Activated CD8-positive, alpha-beta memory T cell treated with anti-CD3 and anti-CD28 coated beads, Interleukin-2, amount 50 U/mL, for 48 hours (primary cell): ENCODE results near the gene SPSB1.
A peak's percentile ranks its signal among the peaks of the same experiment; 100 is the strongest.

Source experiments
- DNase-seq: peaks from one replicate; pipeline ENCODE4 v3.0.0-alpha.2; 2020

Gene SPSB1

GRCh38 chr1:9397997-9398526, 105.4 kb downstream of the SPSB1 start:
- no peak for DNase-seq

- no peak for DNase-seq
Observed at GRCh38 chr1:9399510-9400424, 107.1 kb downstream of the SPSB1 start.

- DNase-seq = no peak
Observed at GRCh38 chr1:9400425-9401079, 107.9 kb downstream of the SPSB1 start.

- no peak for DNase-seq
Observed at GRCh38 chr1:9401080-9401453, 108.4 kb downstream of the SPSB1 start.

- DNase-seq = no peak
Observed at GRCh38 chr1:9402256-9402616, 109.5 kb downstream of the SPSB1 start.

GRCh38 chr1:9402717-9403225, 110.1 kb downstream of the SPSB1 start:
- DNase-seq = no peak

GRCh38 chr1:9404117-9404914, 111.6 kb downstream of the SPSB1 start:
- no peak for DNase-seq

GRCh38 chr1:9406111-9406510, 113.4 kb downstream of the SPSB1 start:
- DNase-seq = no peak

GRCh38 chr1:9410737-9411297, 118.1 kb downstream of the SPSB1 start:
- no peak for DNase-seq

- DNase-seq = peak; percentile 78
Observed at GRCh38 chr1:9413071-9413876, 120.6 kb downstream of the SPSB1 start.

- no peak for DNase-seq
Observed at GRCh38 chr1:9413877-9414213, 121.2 kb downstream of the SPSB1 start.

- DNase-seq = no peak
Observed at GRCh38 chr1:9416506-9416905, 123.8 kb downstream of the SPSB1 start.

GRCh38 chr1:9416918-9417500, 124.3 kb downstream of the SPSB1 start:
- no peak for DNase-seq

- DNase-seq = no peak
Observed at GRCh38 chr1:9417695-9418094, 125.0 kb downstream of the SPSB1 start.

- DNase-seq = no peak
Observed at GRCh38 chr1:9418851-9419250, 126.2 kb downstream of the SPSB1 start.
